ENCODE results near the gene ATP5PO. TPM values are rescaled to one million over a fixed set of nuclear protein-coding genes. Genes with fewer than 3 reads are reported as not detected.

Gene ATP5PO
- total RNA-seq, 2 experiments from 2014 or later, result 208 to 210 TPM

Other genes starting within 250 kb of the ATP5PO start
- gene MRPS6, start 157.8 kb upstream of the ATP5PO start, total RNA-seq, result 100 to 1,000 TPM; 114 to 117 TPM
- gene SLC5A3, start 157.8 kb upstream of the ATP5PO start, total RNA-seq, result 10 to 100 TPM; 25.7 to 27.5 TPM

All from activated CD4-positive, alpha-beta memory T cell treated with anti-CD3 and anti-CD28 coated beads for 36 hours (primary cell).